Prostate gland (tissue), 2 donors: ENCODE measurements around the gene DNAJC22.
"Not testable (repeated sequence)": the region's sequence is repeated elsewhere in the genome, so short reads cannot be mapped to it uniquely, and the experiment has no call there.

Experiments
- POLR2A ChIP-seq: fragments of 450-650 bp; IDR thresholded peaks from one replicate; pipeline ENCODE4 v1.6.1; 2016; ENCODE audit warnings: antibody characterized with exemption, mild to moderate bottlenecking
- POLR2AphosphoS5 ChIP-seq: sonication (generic); formaldehyde crosslinking; IDR thresholded peaks from one replicate; pipeline ENCODE4 v1.6.1; 2017; ENCODE audit warnings: antibody characterized with exemption
- TF ChIP-seq, protein P1 (sequence below), 4 experiments: fragments of 200-600 bp in 2 of 4; fragments of 450-650 bp in 2 of 4; sonication (generic) in 2 of 4; IDR thresholded peaks; 1 replicate in 3 of 4; 2 replicates in 1 of 4; pipeline ENCODE4 v1.5.1; 2016 to 2019; ENCODE audit warnings: antibody characterized with exemption in 4 of 4, mild to moderate bottlenecking in 2 of 4, moderate library complexity in 2 of 4

GRCh38 chr12:49317118-49317517, 29.6 kb upstream of the DNAJC22 start:
- not testable (repeated sequence) for TF ChIP-seq POLR2A, POLR2AphosphoS5
- TF ChIP-seq, protein P1, sequence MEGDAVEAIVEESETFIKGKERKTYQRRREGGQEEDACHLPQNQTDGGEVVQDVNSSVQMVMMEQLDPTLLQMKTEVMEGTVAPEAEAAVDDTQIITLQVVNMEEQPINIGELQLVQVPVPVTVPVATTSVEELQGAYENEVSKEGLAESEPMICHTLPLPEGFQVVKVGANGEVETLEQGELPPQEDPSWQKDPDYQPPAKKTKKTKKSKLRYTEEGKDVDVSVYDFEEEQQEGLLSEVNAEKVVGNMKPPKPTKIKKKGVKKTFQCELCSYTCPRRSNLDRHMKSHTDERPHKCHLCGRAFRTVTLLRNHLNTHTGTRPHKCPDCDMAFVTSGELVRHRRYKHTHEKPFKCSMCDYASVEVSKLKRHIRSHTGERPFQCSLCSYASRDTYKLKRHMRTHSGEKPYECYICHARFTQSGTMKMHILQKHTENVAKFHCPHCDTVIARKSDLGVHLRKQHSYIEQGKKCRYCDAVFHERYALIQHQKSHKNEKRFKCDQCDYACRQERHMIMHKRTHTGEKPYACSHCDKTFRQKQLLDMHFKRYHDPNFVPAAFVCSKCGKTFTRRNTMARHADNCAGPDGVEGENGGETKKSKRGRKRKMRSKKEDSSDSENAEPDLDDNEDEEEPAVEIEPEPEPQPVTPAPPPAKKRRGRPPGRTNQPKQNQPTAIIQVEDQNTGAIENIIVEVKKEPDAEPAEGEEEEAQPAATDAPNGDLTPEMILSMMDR (IDR thresholded peaks at IDR 0.05), result not testable (repeated sequence)
